Stimulated activated CD4-positive, alpha-beta T cell treated with anti-CD3 and anti-CD28 coated beads, Interleukin-12 subunit alpha, Interleukin-12 subunit beta, amount 100 ng/mL, for 24 hours (primary cell): Measurements from ENCODE around the gene ATXN7L1.
A peak's percentile ranks its signal among the peaks of the same experiment; 100 is the strongest.
"Not testable (repeated sequence)": the region's sequence is repeated elsewhere in the genome, so short reads cannot be mapped to it uniquely, and the experiment has no call there.

ENCODE experiments used
- DNase-seq, 2 experiments: peaks; one replicate each; pipeline ENCODE4 v3.0.0-alpha.2; 2020; ENCODE audit warnings: low read depth in 2 of 2

Gene ATXN7L1

DNA sequence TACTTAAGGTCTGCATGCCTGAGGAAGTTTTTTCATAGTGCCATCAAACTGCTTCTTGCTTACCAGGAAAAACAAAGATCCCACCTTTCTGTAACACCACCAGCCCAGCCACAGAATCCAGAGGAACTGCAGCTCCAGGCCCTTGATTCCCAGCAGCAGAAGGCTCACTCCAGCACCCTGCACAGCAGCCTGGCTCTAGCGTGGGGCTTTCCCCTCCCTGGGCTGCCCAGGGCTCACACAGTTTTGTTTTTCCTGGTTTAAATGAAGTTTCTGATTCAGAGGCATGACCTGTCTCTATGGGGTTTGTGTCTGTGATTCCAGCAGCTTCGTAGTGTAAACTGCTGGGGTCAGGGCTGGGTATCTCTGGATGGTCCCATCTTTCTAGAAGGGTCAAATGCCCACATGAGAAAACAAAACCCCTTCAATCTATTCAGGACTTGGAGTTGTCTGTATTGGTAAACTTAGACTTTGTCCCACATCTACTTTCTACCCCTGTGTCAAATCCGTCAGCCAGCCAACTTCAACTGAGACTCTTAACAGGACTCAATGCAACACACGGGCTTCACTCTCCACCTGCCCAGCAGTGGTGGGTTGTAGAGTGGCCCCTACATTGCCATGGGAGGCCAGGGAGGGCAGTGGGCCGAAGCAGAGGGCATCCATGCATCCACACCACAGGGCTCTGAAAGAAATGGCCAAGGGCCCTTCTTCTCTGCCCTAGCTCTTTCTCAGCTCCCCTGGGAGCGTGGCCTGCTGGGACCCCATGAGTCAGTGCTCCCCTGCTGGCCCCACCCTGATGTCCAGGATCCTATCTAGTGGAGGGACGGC, 73.6 kb downstream of the ATXN7L1 start:
- no peak for DNase-seq

- no peak for DNase-seq
Observed at GRCh38 chr7:105800849-105801534, 75.4 kb downstream of the ATXN7L1 start.

DNA sequence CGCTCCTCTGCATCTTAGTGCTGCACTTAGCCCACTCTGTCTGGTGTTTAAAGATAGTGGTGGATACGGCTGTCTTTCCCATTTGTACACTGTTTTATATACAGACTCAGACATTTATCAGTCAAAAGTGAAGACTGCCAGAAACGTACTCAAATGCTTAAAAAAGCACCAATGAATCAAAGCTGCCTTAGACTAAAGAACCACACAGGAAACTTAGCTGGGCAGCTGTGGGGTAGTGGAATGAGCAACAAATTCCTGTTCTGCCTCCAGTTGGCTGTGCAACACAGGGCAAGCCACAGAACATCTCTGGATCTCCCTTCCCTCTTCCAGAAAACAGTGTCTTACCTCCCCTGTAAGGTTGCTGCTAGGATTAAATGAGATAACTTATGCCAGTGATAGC, 76.0 kb downstream of the ATXN7L1 start:
- DNase-seq, result peak in 1 of 2 experiments; percentile 17

DNA sequence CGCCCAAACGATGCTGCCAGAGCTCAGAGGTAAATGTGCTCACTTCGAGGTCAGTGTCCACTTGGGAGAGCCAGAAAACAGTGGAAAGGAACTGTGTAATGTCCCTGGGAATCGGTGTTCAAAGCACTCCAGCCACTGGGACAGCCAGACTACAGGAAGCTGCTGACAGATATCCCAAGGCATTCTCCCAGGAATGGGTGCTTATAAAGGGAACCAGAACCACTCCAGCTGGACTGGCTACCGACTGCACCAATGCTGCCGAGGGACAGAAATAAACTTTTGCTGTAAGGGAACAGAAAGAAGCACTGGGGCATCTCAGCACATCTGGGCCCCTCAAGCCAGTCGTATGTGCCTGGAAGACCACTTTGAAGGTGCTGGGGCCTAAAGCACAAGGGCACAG, 76.7 kb downstream of the ATXN7L1 start:
- no peak for DNase-seq

DNA sequence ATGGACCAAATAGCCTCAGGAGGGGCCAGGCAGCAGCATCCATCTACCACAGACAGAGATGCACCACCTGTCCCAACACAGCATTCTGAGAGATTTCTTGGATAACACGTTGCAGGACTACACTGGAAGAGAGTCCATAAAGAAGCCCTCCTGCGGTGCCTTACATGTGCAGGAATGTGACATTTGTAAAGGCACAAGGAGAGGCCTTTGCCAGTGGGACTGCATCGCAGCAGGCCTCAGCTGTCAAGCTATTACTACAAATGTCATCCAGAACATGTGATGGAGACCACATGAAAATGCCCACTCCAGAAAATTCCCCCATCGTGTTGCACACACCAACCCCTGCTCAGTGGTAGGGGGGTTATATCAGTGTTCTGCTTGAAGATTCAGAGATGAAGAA, 77.4 kb downstream of the ATXN7L1 start:
- DNase-seq, result no peak

DNA sequence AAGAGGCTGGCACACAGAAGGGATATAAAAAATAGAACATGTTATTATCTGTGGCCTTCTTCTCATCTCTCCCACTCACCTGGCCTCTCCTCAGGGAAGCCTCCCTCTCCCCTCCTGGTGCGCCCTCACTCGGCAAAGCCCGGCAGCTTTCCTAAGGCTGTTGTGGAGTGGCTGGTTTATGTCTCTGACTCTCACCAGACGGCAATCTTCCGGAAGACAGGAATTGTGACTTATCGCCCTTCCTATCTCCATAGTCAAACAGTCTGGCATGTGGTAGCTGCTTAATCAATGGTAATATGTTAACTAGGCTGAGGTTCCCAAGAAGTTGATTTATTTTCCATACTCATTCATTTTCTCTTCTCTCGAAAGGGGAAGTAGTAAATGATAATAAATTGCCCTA, 78.7 kb downstream of the ATXN7L1 start:
- DNase-seq, result no peak

GRCh38 chr7:105796365-105796764, 80.0 kb downstream of the ATXN7L1 start:
- DNase-seq, result no peak

DNA sequence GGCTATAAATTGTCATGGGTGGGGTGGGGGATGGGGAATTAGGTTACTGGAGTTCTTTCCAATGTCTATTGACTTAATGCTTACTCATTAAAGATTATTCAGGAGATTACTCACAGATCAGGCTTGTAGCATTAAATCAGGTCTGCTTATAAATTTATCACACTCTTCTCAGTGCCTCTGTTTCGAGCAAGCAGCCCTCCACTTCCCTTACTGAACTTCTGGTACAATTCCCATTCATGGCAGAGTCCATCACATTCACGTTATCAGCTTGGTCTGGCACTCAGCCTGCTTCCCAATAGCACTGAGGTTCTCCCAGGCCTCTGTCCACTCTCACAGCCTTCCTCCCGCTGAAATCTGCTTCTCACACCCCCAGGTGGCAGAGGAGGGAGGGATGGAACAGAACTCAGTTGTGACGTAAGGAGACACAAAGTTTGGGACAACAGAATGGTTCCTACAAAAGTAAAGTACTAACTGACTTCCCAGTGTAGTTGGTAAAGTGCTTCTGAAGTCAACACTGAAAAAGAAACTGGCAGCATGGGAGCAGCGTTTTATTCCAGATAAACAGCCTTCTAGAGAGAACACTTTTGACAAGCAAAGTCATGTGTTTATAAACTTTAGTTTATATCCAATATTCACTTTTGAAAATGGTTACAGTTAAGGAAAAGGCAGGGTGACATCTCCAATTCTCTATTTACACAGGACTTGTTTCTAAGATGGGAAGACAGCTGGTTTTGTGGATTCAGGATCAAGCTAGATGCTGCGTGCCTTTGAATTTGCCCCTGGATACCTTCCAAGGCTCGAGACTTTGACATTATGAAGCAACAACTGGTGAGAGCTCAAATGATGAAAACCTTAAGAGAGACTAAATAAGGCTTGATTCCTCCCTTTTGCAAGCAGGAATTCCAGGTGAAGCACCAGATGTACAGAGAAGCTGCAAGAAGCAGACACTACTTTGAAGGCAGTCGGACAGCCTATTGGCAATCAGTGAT, 81.4 kb downstream of the ATXN7L1 start:
- no peak for DNase-seq

DNA sequence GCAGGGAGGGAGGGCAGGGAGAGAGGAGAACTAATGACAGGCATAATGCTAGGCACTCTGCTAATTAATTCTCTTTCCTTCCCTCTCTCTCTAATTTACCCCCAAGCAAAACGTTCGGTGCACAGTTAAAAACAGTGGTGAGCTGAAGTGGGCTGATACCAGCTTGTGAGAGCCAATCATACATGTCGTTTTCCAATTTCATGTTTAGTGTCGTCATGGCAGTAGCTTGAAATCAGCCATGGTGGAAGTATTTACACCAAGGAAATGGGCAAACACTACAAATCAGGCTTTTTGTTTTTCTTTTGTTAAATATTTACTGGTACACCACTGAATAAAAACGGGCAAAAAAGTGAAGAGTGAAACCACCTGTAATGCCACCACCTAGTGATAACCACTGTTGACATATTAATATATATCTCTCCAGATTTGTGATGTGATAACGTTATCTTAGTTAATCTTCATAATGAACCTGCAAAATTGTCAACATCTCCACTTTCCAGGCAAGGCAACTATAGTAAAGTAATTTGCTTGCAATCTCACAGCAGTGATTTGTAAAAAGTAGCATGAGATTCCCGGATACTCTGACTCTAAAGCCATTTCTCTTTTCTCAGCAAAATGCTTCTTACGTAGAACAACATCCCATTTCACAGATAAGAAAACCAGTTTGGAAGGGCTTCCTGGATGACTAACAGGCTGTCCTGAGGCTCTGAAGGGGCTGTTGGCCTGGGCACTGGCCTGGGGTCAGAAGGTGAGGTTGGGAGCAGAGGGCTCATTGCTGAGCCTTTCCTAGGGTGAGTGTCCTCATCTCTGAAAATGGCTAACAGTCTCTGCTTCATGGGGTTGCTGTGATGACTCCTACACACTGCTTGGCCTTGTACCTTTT, 83.7 kb downstream of the ATXN7L1 start:
- DNase-seq, result no peak

DNA sequence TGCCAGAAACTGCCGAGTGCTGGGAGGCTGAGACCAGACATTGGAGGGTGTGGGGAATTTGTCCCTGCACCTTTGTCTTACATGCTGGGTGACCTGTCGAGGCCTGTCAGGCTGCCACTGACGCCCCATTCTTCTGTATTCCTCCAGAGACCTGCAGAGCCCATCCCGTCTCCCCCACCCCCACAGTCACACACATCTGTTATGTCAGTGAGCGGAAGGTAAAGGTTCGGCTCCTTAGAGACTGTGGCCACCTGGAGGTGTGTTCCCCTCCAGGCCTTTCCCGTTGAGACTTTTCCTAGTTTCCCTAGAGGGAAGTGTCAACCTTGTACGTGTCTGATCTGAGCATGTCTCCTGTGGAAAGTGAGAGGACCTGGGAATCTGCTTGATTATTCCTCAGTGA, 84.5 kb downstream of the ATXN7L1 start:
- no peak for DNase-seq

DNA sequence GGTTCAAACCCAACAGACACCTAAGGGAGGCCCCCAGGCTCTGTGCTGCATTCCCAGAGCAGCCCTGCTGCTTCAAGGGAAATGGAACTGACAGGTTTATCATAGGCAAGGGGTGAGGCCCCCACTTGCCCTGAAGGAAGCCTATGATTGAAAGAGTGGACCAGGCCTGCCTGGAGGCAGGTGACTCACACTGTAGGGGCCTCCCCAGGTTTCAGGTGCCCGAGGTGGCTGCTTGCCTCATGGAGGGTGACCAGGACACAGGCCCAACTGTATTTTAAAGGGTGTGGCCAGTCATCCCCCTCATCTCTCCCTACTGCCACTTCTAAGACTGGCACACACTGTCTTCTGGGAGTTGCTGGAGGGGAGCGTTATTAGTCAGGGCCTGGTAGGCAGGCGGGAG, 85.4 kb downstream of the ATXN7L1 start:
- DNase-seq, result no peak

- not testable (repeated sequence) for DNase-seq
Observed at GRCh38 chr7:105790452-105790851, 85.9 kb downstream of the ATXN7L1 start.

GRCh38 chr7:105788816-105789349, 87.5 kb downstream of the ATXN7L1 start:
- no peak for DNase-seq

DNA sequence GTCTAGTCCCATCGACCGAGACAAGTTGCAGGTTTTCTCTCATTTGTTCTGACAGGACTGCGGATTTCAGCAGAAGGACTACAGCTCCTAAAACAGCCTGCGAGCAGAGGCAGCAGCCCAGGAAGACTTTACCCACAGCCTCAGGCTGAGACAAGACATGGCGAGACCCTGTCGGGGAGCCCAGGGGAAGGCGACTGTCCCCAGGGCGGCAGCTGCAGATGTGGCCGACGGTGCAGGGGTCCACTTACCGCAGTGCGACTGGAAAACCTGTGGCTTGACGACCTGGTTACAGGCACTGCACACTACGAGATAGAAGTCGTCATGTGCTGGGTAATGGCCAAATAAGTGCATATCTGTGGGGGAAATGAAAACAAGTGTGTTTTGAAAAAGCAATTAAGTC, 88.0 kb downstream of the ATXN7L1 start:
- no peak for DNase-seq

- DNase-seq, result no peak
Observed at GRCh38 chr7:105787793-105788192, 88.6 kb downstream of the ATXN7L1 start.

- no peak for DNase-seq
Observed at GRCh38 chr7:105786520-105787470, 89.6 kb downstream of the ATXN7L1 start.

DNA sequence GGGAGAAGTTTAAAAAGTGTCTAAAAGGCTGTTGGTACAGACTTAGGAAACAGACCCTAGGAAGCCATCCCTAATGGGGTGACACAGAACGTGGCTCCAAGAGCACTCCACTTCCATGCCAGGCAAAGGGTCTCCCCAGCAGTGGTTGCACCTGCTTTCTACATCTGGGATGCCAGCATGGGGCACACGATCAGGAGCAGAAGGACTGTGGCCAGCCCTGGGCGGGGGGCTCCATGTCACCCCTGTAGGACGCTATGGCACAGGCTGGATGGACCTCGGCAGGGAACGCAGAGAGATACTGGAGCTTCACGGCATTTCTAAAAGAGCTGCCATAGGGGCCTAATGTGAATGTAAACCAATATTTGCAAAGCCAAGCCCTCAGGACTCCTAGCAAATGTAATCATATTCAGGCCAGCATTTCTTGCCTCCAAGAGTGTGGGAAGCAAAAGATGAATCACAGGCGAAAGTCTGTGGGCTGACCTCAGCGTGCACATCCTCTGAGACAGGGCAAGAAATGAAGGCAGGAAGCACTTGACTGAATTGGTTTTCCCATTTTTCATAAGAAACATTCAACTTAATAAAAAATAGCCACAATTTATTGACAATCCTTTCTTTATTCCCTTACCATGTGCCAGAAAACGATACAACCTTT, 93.9 kb downstream of the ATXN7L1 start:
- peak in 1 of 2 experiments; percentile 43 for DNase-seq

- DNase-seq, result no peak
Observed at GRCh38 chr7:105779856-105780780, 96.3 kb downstream of the ATXN7L1 start.
